Hematopoietic multipotent progenitor cell treated with erythropoietin and hydrocortisone succinate and interleukin-3 and kit ligand, for 8 days (in vitro differentiated cells): Measurements from ENCODE around the gene COL2A1.

ENCODE experiments used
- DNase-seq: peaks from one replicate; pipeline ENCODE4 v3.0.0-alpha.2; 2015

Gene COL2A1

GRCh38 chr12:48010366-48010970 lies 6.2 kb upstream of the COL2A1 start:
- no peak for DNase-seq

- DNase-seq, result no peak
Observed at GRCh38 chr12:48009471-48009870, 5.2 kb upstream of the COL2A1 start.

GRCh38 chr12:48008950-48009349 lies 4.7 kb upstream of the COL2A1 start:
- DNase-seq, result no peak

- DNase-seq, result no peak
Observed at GRCh38 chr12:48008349-48008748, 4.1 kb upstream of the COL2A1 start.

- no peak for DNase-seq
Observed at GRCh38 chr12:48007206-48007605, 2.9 kb upstream of the COL2A1 start.

- DNase-seq, result no peak
Observed at GRCh38 chr12:48005750-48006021, 1.4 kb upstream of the COL2A1 start.

- no peak for DNase-seq
Observed at GRCh38 chr12:48005001-48005749, 899 bp upstream of the COL2A1 start.

GRCh38 chr12:48003226-48004052 lies 837 bp downstream of the COL2A1 start:
- DNase-seq, result no peak

GRCh38 chr12:48002773-48003218 lies 1.5 kb downstream of the COL2A1 start:
- no peak for DNase-seq

- DNase-seq, result no peak
Observed at GRCh38 chr12:48002414-48002730, 1.9 kb downstream of the COL2A1 start.

- no peak for DNase-seq
Observed at GRCh38 chr12:48001505-48002413, 2.5 kb downstream of the COL2A1 start.

GRCh38 chr12:48000878-48001504 lies 3.3 kb downstream of the COL2A1 start:
- DNase-seq, result no peak

GRCh38 chr12:47999816-48000215 lies 4.5 kb downstream of the COL2A1 start:
- DNase-seq, result no peak

- DNase-seq, result no peak
Observed at GRCh38 chr12:47997321-47997720, 7.0 kb downstream of the COL2A1 start.

- no peak for DNase-seq
Observed at GRCh38 chr12:47995981-47996401, 8.3 kb downstream of the COL2A1 start.

GRCh38 chr12:47993491-47993890 lies 10.8 kb downstream of the COL2A1 start:
- no peak for DNase-seq

GRCh38 chr12:47992776-47993175 lies 11.5 kb downstream of the COL2A1 start:
- no peak for DNase-seq

GRCh38 chr12:47991106-47992061 lies 12.9 kb downstream of the COL2A1 start:
- no peak for DNase-seq

- DNase-seq, result no peak
Observed at GRCh38 chr12:47990351-47991105, 13.7 kb downstream of the COL2A1 start.

- no peak for DNase-seq
Observed at GRCh38 chr12:47989666-47990065, 14.6 kb downstream of the COL2A1 start.

GRCh38 chr12:47989023-47989417 lies 15.3 kb downstream of the COL2A1 start:
- DNase-seq, result no peak
